ENCODE results near the gene ZNF385B.

ZNF385B gene

DNA sequence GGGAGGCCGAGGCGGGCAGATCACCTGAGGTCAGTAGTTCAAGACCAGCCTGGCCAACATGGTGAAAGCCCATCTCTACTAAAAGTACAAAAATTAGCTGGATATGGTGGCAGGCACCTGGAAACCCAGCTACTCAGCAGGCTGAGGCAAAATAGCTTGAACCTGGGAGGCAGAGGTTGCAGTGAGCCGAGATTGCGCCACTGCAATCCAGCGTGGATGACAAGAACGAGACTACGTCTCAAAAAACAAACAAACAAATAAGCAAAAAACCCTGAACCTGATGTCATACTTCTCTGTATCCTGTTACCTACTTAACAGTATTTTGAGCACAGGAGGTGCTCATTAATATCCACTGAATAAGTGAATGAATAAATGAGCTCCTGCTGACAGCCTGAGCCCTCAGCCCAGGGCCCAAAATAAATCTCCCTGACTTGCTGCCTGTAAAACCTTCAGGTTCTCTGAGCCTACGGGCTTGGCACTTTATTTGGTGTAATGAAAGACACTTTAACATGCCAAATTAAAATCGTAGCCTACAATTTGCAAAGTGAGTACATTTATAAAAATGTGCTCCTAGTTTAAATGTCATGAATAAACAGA, 215.1 kb downstream of the ZNF385B start:
- Histone ChIP-seq H3K4me1 (ENCODE audit: insufficient read depth, low read length, severe bottlenecking) (no peaks in the 10 kb centered on the region), H4K20me1 (ENCODE audit: insufficient read depth, low read length) (no peaks in the 10 kb centered on the region), H3K36me3 (ENCODE audit: insufficient read depth, low read length) (no peaks in the 10 kb centered on the region), H3K79me2 (ENCODE audit: insufficient read depth, low read length) (no peaks in the 10 kb centered on the region), H3K27me3 (ENCODE audit: insufficient read depth, low read length) (no peaks in the 10 kb centered on the region), H3K9me2 (ENCODE audit: low read depth, low read length) (no peaks in the 10 kb centered on the region), H2AFZ (ENCODE audit: low read length) (no peak overlapping the region), H3K4me3 (ENCODE audit: low read depth, low read length, poor library complexity, severe bottlenecking) (no peak overlapping the region), H3F3A (ENCODE audit: insufficient read depth, low read length) (no peaks in the 10 kb centered on the region), H3K4me2 (ENCODE audit: low read length) (no peak overlapping the region), H3K27ac (ENCODE audit: low read depth, low read length, poor library complexity, severe bottlenecking) (no peak overlapping the region), H3K9ac (ENCODE audit: low read length) (no peak overlapping the region), H3K9me3 (ENCODE audit: low read length) (no peaks in the 10 kb centered on the region)
- TF ChIP-seq, protein P1, sequence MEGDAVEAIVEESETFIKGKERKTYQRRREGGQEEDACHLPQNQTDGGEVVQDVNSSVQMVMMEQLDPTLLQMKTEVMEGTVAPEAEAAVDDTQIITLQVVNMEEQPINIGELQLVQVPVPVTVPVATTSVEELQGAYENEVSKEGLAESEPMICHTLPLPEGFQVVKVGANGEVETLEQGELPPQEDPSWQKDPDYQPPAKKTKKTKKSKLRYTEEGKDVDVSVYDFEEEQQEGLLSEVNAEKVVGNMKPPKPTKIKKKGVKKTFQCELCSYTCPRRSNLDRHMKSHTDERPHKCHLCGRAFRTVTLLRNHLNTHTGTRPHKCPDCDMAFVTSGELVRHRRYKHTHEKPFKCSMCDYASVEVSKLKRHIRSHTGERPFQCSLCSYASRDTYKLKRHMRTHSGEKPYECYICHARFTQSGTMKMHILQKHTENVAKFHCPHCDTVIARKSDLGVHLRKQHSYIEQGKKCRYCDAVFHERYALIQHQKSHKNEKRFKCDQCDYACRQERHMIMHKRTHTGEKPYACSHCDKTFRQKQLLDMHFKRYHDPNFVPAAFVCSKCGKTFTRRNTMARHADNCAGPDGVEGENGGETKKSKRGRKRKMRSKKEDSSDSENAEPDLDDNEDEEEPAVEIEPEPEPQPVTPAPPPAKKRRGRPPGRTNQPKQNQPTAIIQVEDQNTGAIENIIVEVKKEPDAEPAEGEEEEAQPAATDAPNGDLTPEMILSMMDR (IDR thresholded peaks at IDR 0.05; ENCODE audit: low read length): no peak
- no peak for TF ChIP-seq EZH2 (IDR thresholded peaks at IDR 0.05; ENCODE audit: borderline replicate concordance, low read length)

GRCh38 chr2:179645047-179645446, 216.4 kb downstream of the ZNF385B start:
- H3K9ac ChIP-seq (ENCODE audit: low read length): no peak overlapping the region
- H4K20me1 ChIP-seq (ENCODE audit: insufficient read depth, low read length): no peaks in the 10 kb centered on the region
- H3K36me3 ChIP-seq (ENCODE audit: insufficient read depth, low read length): no peaks in the 10 kb centered on the region
- no peaks in the 10 kb centered on the region for H3K9me2 ChIP-seq (ENCODE audit: low read depth, low read length)
- no peak overlapping the region for H2AFZ ChIP-seq (ENCODE audit: low read length)
- H3K9me3 ChIP-seq (ENCODE audit: low read length): no peaks in the 10 kb centered on the region
- H3K4me1 ChIP-seq (ENCODE audit: insufficient read depth, low read length, severe bottlenecking): no peaks in the 10 kb centered on the region
- H3K4me2 ChIP-seq (ENCODE audit: low read length): no peak overlapping the region
- H3F3A ChIP-seq (ENCODE audit: insufficient read depth, low read length): no peaks in the 10 kb centered on the region
- H3K79me2 ChIP-seq (ENCODE audit: insufficient read depth, low read length): no peaks in the 10 kb centered on the region
- no peak overlapping the region for H3K27ac ChIP-seq (ENCODE audit: low read depth, low read length, poor library complexity, severe bottlenecking)
- H3K27me3 ChIP-seq (ENCODE audit: insufficient read depth, low read length): no peaks in the 10 kb centered on the region
- H3K4me3 ChIP-seq (ENCODE audit: low read depth, low read length, poor library complexity, severe bottlenecking): no peak overlapping the region
- TF ChIP-seq EZH2 (IDR thresholded peaks at IDR 0.05; ENCODE audit: borderline replicate concordance, low read length): no peak
- TF ChIP-seq, protein P1 (IDR thresholded peaks at IDR 0.05; ENCODE audit: low read length): no peak

- TF ChIP-seq EZH2 (IDR thresholded peaks at IDR 0.05; ENCODE audit: borderline replicate concordance, low read length): no peak
- TF ChIP-seq, protein P1 (IDR thresholded peaks at IDR 0.05; ENCODE audit: low read length): no peak
- H3K9me3 ChIP-seq (ENCODE audit: low read length): no peaks in the 10 kb centered on the region
- no peaks in the 10 kb centered on the region for H3K27me3 ChIP-seq (ENCODE audit: insufficient read depth, low read length)
- no peaks in the 10 kb centered on the region for H3K79me2 ChIP-seq (ENCODE audit: insufficient read depth, low read length)
- no peaks in the 10 kb centered on the region for H3K36me3 ChIP-seq (ENCODE audit: insufficient read depth, low read length)
- no peak overlapping the region for H3K4me3 ChIP-seq (ENCODE audit: low read depth, low read length, poor library complexity, severe bottlenecking)
- no peaks in the 10 kb centered on the region for H4K20me1 ChIP-seq (ENCODE audit: insufficient read depth, low read length)
- H3K9ac ChIP-seq (ENCODE audit: low read length): no peak overlapping the region
- H2AFZ ChIP-seq (ENCODE audit: low read length): no peak overlapping the region
- H3K27ac ChIP-seq (ENCODE audit: low read depth, low read length, poor library complexity, severe bottlenecking): no peak overlapping the region
- H3K4me1 ChIP-seq (ENCODE audit: insufficient read depth, low read length, severe bottlenecking): no peaks in the 10 kb centered on the region
- H3K4me2 ChIP-seq (ENCODE audit: low read length): no peak overlapping the region
- H3F3A ChIP-seq (ENCODE audit: insufficient read depth, low read length): no peaks in the 10 kb centered on the region
- no peaks in the 10 kb centered on the region for H3K9me2 ChIP-seq (ENCODE audit: low read depth, low read length)
These were observed 218.9 kb downstream of the ZNF385B start for GRCh38 chr2:179642462-179642861.

Measured in OCI-LY1 (cell line).